Esophagus squamous epithelium (tissue), 5 donors: ENCODE measurements around the gene DTNB. TPM values are rescaled to one million over a fixed set of nuclear protein-coding genes. Genes with fewer than 3 reads are reported as not detected.

Source experiments
- DNase-seq: peaks from one replicate; lab custom pipeline; 2025; lab: John Stamatoyannopoulos, UW
- H3K27ac ChIP-seq, 4 donors: fragments of 200-600 bp; sonication (generic); one replicate each; pipeline ENCODE4 v1.5.1; 2016 to 2019; ENCODE audit warnings: mild to moderate bottlenecking in 1 of 4
- H3K27me3 ChIP-seq, 4 donors: fragments of 200-600 bp; sonication (generic); 1 replicate in 3 of 4; 2 replicates in 1 of 4; pipeline versions ENCODE4 v1.5.1 to v1.6.0; 2017 to 2021; ENCODE audit warnings: antibody characterized with exemption in 1 of 4
- H3K36me3 ChIP-seq, 3 donors: fragments of 200-600 bp; sonication (generic); one replicate each; pipeline ENCODE4 v1.5.1; 2016 to 2019
- H3K4me1 ChIP-seq, 3 donors: fragments of 200-600 bp; sonication (generic); one replicate each; pipeline ENCODE4 v1.5.1; 2017 to 2019
- H3K4me3 ChIP-seq, 4 donors: fragments of 200-600 bp; sonication (generic); 1 replicate in 3 of 4; 2 replicates in 1 of 4; pipeline ENCODE4 v1.5.1; 2016 to 2019; ENCODE audit warnings: mild to moderate bottlenecking in 2 of 4, moderate library complexity in 1 of 4
- H3K9me3 ChIP-seq, 3 donors: fragments of 200-600 bp; sonication (generic); one replicate each; pipeline ENCODE4 v1.5.1; 2016 to 2019
- POLR2A ChIP-seq, 4 donors: fragments of 450-650 bp; IDR thresholded peaks; one replicate each; pipeline ENCODE4 v1.6.1; 2017; ENCODE audit warnings: antibody characterized with exemption in 4 of 4, mild to moderate bottlenecking in 4 of 4, moderate library complexity in 3 of 4
- WGBS, 2 donors: methylation state at CpG; one replicate each; pipeline ENCODE4 v1.1.5; 2018; 5-methylcytosine and 5-hydroxymethylcytosine counted together
- intact Hi-C: fragments of 100-400 bp; cut with DNase I; formaldehyde crosslinking; loops from one replicate; pipeline ENCODE4 v1.15.0; 2022
- total RNA-seq, 4 donors: library from RNA; depleted of rRNA; stranded (reverse); fragments of >200 nt; gene quantifications; one replicate each; pipeline ENCODE4 v1.1.0, GENCODE V29; 2016
- TF ChIP-seq, protein P1 (sequence below), 6 experiments: fragments of 450-650 bp in 4 of 6; fragments of 200-600 bp in 2 of 6; sonication (generic) in 2 of 6; IDR thresholded peaks; one replicate each; pipeline ENCODE4 v1.5.1; 2016 to 2019; ENCODE audit warnings: antibody characterized with exemption in 6 of 6, mild to moderate bottlenecking in 4 of 6, moderate library complexity in 4 of 6
- donor health status: DM: yes; HTN: yes; CAD: no.

The DTNB gene
- total RNA-seq, 4 donors from 2014 or later: 7.8 to 17.2 (median 9.6) TPM

DNA sequence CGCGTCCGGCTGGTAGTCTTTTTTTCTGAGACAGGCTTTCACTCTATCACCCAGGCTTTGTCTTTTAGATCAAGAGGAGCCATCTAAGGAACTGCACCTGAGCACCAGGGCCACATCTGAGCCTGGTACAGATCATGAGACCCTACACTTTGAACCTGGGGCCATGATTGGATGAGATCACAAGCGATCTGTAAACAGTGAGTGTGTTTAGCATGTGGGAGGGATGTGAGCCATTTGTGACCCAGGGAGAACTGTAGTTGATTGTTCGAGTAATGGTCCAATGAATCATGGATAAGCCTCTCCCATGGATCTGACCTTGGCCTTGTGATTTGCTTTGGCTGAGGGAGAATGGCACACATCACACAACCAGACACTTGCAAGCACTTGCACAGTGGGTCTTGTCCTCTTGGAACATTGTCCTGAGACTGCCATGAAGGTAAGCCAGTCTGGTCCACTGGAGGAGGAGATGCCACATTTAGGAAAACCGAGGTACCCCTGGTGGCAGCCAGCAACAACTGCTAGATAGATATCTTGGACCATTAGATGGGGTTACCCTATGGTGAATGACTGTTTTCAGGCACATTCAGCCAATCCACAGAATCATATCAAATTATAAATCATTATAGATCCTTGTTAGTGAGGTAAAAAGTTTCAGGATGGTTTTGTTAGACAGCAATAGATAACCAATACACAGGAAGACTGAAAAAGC lies 19.5 kb upstream of the DTNB start:
- WGBS, 2 donors: 88 to 89% methylated on average over 4 to 6 of the region's 6 CpGs
- no peaks in the 10 kb centered on the region for H3K4me1 ChIP-seq
- intact Hi-C loops: loop anchor here (10.0 kb wide), 1 partner anchor 88 kb away; no protein-coding TSS in a partner anchor
- no peak overlapping the region for H3K27ac ChIP-seq
- no peaks in the 10 kb centered on the region for H3K9me3 ChIP-seq
- no peaks in the 10 kb centered on the region for H3K36me3 ChIP-seq
- H3K27me3 ChIP-seq: peaks cover 0 to 7% (median 0%) of the 10 kb centered on the region in 4 donors
- no peak for DNase-seq
- TF ChIP-seq, protein P1, sequence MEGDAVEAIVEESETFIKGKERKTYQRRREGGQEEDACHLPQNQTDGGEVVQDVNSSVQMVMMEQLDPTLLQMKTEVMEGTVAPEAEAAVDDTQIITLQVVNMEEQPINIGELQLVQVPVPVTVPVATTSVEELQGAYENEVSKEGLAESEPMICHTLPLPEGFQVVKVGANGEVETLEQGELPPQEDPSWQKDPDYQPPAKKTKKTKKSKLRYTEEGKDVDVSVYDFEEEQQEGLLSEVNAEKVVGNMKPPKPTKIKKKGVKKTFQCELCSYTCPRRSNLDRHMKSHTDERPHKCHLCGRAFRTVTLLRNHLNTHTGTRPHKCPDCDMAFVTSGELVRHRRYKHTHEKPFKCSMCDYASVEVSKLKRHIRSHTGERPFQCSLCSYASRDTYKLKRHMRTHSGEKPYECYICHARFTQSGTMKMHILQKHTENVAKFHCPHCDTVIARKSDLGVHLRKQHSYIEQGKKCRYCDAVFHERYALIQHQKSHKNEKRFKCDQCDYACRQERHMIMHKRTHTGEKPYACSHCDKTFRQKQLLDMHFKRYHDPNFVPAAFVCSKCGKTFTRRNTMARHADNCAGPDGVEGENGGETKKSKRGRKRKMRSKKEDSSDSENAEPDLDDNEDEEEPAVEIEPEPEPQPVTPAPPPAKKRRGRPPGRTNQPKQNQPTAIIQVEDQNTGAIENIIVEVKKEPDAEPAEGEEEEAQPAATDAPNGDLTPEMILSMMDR (IDR thresholded peaks at IDR 0.05): no peak
- no peak for TF ChIP-seq POLR2A (IDR thresholded peaks at IDR 0.05)
- no peak overlapping the region for H3K4me3 ChIP-seq

- intact Hi-C loops: loop anchor here (10.0 kb wide), 1 partner anchor 87 kb away; no protein-coding TSS in a partner anchor
- H3K27me3 ChIP-seq: peaks cover 0 to 2% (median 0%) of the 10 kb centered on the region in 4 donors
- 55 to 57% methylated on average over 4 of the region's 4 CpGs for WGBS, 2 donors
- H3K9me3 ChIP-seq: no peaks in the 10 kb centered on the region
- H3K4me3 ChIP-seq: no peak overlapping the region
- no peak for DNase-seq
- no peak overlapping the region for H3K27ac ChIP-seq
- no peaks in the 10 kb centered on the region for H3K4me1 ChIP-seq
- TF ChIP-seq, protein P1 (IDR thresholded peaks at IDR 0.05): no peak
- no peak for TF ChIP-seq POLR2A (IDR thresholded peaks at IDR 0.05)
- H3K36me3 ChIP-seq: no peaks in the 10 kb centered on the region
Observed at GRCh38 chr2:25692143-25692542, 18.8 kb upstream of the DTNB start.

DNA sequence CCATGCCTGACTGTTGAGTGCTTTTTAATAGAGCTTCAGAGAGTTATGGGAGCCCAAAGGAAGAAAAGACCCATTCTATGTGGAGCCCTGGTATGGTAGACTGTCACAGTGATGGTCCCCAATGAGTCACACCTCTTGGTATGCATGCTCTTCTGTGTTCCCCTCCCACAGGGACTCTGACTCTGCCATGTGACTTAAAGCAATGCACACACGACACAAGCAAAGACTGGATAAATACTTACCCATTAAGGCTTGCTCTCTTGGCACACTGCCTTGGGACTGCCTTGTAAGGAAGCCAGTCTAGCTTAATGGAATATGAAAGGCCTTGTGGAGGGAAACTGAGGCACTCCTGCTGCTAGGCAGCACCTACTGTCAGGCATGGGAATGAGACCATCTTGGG lies 16.7 kb upstream of the DTNB start:
- TF ChIP-seq, protein P1 (IDR thresholded peaks at IDR 0.05): no peak
- no peak for TF ChIP-seq POLR2A (IDR thresholded peaks at IDR 0.05)
- H3K27ac ChIP-seq: no peak overlapping the region
- no peaks in the 10 kb centered on the region for H3K9me3 ChIP-seq
- DNase-seq: no peak
- H3K36me3 ChIP-seq: no peaks in the 10 kb centered on the region
- intact Hi-C loops: loop anchor here (10.0 kb wide), 1 partner anchor 85 kb away; no protein-coding TSS in a partner anchor
- H3K4me3 ChIP-seq: no peak overlapping the region
- no peaks in the 10 kb centered on the region for H3K4me1 ChIP-seq
- H3K27me3 ChIP-seq: no peaks in the 10 kb centered on the region
- WGBS, 2 donors: 22 to 43% methylated on average over 1 of the region's 1 CpG

DNA sequence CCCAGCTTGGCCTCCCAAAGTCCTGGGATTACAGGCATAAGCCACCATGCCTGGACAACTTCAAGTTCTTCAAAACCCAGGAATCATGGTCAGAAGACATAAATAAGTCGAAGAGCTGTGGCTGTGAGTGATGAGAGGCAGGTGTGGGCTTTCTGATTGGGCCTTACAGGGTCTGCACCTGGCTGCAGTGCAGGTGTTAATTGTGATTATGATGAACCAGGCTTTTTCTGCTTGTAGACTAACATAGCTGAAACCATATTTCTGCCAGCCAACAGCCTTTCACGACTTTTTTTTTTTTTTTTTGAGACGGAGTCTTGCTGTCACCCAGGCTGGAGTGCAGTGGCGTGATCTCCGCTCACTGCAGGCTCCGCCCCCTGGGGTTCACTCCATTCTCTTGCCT lies 14.9 kb upstream of the DTNB start:
- no peaks in the 10 kb centered on the region for H3K4me1 ChIP-seq
- H3K4me3 ChIP-seq: no peak overlapping the region
- H3K27ac ChIP-seq: no peak overlapping the region
- no peaks in the 10 kb centered on the region for H3K36me3 ChIP-seq
- H3K9me3 ChIP-seq: no peaks in the 10 kb centered on the region
- no peak for DNase-seq
- no peaks in the 10 kb centered on the region for H3K27me3 ChIP-seq
- intact Hi-C loops: no loop called here
- WGBS, 2 donors: 81 to 86% methylated on average over 6 of the region's 6 CpGs
- TF ChIP-seq, protein P1 (IDR thresholded peaks at IDR 0.05): no peak
- no peak for TF ChIP-seq POLR2A (IDR thresholded peaks at IDR 0.05)

GRCh38 chr2:25685741-25686140 lies 12.4 kb upstream of the DTNB start:
- TF ChIP-seq, protein P1 (IDR thresholded peaks at IDR 0.05): no peak
- TF ChIP-seq POLR2A (IDR thresholded peaks at IDR 0.05): no peak

More at GRCh38 chr2:25685741-25686140, 12.4 kb upstream of the DTNB start:
- H3K36me3 ChIP-seq: no peaks in the 10 kb centered on the region
- WGBS, 2 donors: 88 to 100% methylated on average over 1 of the region's 2 CpGs
- H3K9me3 ChIP-seq: no peaks in the 10 kb centered on the region
- no peaks in the 10 kb centered on the region for H3K27me3 ChIP-seq
- H3K4me1 ChIP-seq: no peaks in the 10 kb centered on the region
- no peak for DNase-seq
- intact Hi-C loops: no loop called here
- H3K27ac ChIP-seq: no peak overlapping the region
- no peak overlapping the region for H3K4me3 ChIP-seq
